Glutamatergic neuron (in vitro differentiated cells): ENCODE data around the gene TMEM109. TPM values are rescaled to one million over a fixed set of nuclear protein-coding genes. Genes with fewer than 3 reads are reported as not detected.

Experiments
- DNase-seq: peaks from one replicate; pipeline ENCODE4 v3.0.0; 2022
- H3K27ac Mint-ChIP-seq: one replicate; pipeline ENCODE4 v1.8.0; 2020; ENCODE audit warnings: mild to moderate bottlenecking, mixed read lengths, inconsistent platforms; ENCODE audit not compliant: unreplicated experiment
- H3K27me3 Mint-ChIP-seq: one replicate; pipeline ENCODE4 v1.8.0; 2020; ENCODE audit warnings: mild to moderate bottlenecking, moderate library complexity, mixed read lengths, inconsistent platforms; ENCODE audit not compliant: unreplicated experiment
- H3K36me3 Mint-ChIP-seq: one replicate; pipeline ENCODE4 v1.8.0; 2020; ENCODE audit warnings: mild to moderate bottlenecking, mixed read lengths, inconsistent platforms; ENCODE audit not compliant: unreplicated experiment
- H3K4me1 Mint-ChIP-seq: one replicate; pipeline ENCODE4 v1.8.0; 2020; ENCODE audit warnings: mild to moderate bottlenecking, low read depth, mixed read lengths, inconsistent platforms; ENCODE audit not compliant: unreplicated experiment
- H3K4me3 Mint-ChIP-seq: one replicate; pipeline ENCODE4 v1.8.0; 2020; ENCODE audit warnings: mild to moderate bottlenecking, mixed read lengths, inconsistent platforms; ENCODE audit not compliant: unreplicated experiment
- H3K9me3 Mint-ChIP-seq: one replicate; pipeline ENCODE4 v1.8.0; 2020; ENCODE audit warnings: mild to moderate bottlenecking, moderate library complexity, mixed read lengths, inconsistent platforms; ENCODE audit not compliant: unreplicated experiment
- total RNA-seq: library from RNA; stranded (reverse); fragmentation: NEBNext Ultra II Directional; extraction: Animal tissue kit (Norgen Biotek cat#: 25700); gene quantifications from one replicate; pipeline ENCODE4 v1.2.1, GENCODE V29; 2021; ENCODE audit not compliant: unreplicated experiment
- TF ChIP-seq, protein P1 (sequence below): fragments of 200-600 bp; sonication (generic); IDR thresholded peaks from one replicate; pipeline ENCODE4 v1.5.0; 2021; ENCODE audit not compliant: partially characterized antibody, unreplicated experiment

Gene TMEM109
- total RNA-seq, 1 donor from 2014 or later: 4.0 TPM

DNA sequence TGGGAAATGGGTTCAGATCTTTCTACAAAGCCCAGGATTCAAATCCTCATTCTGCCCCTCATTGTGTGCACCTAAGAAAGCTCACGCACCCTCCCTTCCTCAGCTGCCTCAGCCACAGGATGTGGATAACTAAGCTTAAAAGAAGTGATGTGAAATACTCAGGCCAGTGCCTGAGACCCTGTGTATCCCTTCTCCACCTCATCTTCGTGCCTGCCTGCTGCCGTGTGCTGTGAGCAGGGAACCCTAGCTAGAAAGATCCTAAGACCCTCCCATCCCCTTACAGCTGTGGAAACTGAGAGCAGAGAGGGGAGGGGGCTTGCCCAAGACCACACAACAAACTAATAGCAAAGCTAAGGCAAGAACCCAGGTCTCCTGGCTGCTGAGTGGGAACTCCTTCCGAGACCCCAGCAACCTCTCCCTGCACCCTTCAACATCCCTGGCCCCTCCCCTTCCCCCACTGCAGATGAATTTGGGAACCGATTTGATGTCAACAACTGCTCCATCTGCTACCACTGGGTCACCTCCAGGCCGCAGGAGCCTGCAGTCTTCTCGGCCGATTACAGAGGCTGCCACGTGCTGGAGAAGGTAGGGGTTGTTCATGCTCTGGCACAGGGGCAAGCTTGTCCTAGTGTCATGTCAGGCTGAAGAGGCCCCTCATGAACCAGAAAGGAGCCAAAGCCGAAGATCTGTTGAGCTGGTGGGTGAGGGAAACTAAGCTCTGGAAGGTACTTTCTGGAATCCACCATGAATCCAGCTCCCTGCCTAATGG is 45.1 kb upstream of the TMEM109 start:
- TF ChIP-seq, protein P1, sequence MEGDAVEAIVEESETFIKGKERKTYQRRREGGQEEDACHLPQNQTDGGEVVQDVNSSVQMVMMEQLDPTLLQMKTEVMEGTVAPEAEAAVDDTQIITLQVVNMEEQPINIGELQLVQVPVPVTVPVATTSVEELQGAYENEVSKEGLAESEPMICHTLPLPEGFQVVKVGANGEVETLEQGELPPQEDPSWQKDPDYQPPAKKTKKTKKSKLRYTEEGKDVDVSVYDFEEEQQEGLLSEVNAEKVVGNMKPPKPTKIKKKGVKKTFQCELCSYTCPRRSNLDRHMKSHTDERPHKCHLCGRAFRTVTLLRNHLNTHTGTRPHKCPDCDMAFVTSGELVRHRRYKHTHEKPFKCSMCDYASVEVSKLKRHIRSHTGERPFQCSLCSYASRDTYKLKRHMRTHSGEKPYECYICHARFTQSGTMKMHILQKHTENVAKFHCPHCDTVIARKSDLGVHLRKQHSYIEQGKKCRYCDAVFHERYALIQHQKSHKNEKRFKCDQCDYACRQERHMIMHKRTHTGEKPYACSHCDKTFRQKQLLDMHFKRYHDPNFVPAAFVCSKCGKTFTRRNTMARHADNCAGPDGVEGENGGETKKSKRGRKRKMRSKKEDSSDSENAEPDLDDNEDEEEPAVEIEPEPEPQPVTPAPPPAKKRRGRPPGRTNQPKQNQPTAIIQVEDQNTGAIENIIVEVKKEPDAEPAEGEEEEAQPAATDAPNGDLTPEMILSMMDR: no peak

DNA sequence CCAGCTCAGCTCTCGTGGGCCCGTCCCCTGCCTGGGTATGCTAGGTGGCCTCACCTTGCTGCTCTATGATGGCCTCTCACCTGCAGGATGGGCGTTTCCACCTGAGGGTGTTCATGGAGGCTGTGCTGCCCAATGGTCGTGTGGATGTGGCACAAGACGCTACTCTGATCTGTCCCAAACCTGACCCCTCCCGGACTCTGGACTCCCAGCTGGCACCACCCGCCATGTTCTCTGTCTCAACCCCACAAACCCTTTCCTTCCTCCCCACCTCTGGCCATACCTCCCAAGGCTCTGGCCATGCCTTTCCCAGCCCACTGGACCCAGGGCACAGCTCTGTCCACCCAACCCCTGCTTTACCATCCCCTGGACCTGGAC is 44.5 kb upstream of the TMEM109 start:
- peaks cover 5% of the 10 kb centered on the region for H3K9me3 Mint-ChIP-seq
- H3K27me3 Mint-ChIP-seq: peaks cover 3% of the 10 kb centered on the region
- H3K27ac Mint-ChIP-seq: no peak overlapping the region
- no peak overlapping the region for H3K4me3 Mint-ChIP-seq
- H3K36me3 Mint-ChIP-seq: no peaks in the 10 kb centered on the region
- peaks cover 12% of the 10 kb centered on the region for H3K4me1 Mint-ChIP-seq
- TF ChIP-seq, protein P1: no peak
- DNase-seq: no peak

More for the DNA sequence above, 45.1 kb upstream of the TMEM109 start:
- Mint-ChIP-seq H3K9me3 (peaks cover 5% of the 10 kb centered on the region), H3K4me3 (no peak overlapping the region), H3K27ac (no peak overlapping the region), H3K27me3 (peaks cover 3% of the 10 kb centered on the region), H3K36me3 (no peaks in the 10 kb centered on the region), H3K4me1 (peaks cover 12% of the 10 kb centered on the region)
- DNase-seq: no peak

DNA sequence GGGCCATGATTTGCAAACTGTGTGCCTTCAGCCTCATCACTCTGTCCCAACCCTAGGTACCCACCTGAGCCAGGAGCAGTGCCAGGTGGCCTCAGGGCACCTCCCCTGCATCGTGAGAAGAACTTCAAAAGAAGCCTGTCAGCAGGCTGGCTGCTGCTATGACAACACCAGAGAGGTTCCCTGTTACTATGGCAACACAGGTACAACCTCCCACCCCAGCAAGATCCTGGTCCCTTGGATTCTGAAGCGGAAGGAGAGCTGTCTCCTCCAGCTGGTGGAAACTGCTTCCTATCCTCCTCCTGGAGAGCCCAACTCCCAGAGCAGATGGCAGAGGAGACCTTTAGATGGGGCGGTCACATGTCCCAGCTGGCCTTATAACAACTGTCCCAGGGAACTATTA is 43.7 kb upstream of the TMEM109 start:
- Mint-ChIP-seq H3K4me3 (no peak overlapping the region), H3K27ac (no peak overlapping the region), H3K36me3 (no peaks in the 10 kb centered on the region), H3K27me3 (peaks cover 3% of the 10 kb centered on the region), H3K4me1 (peaks cover 12% of the 10 kb centered on the region), H3K9me3 (peaks cover 5% of the 10 kb centered on the region)
- TF ChIP-seq, protein P1: no peak
- DNase-seq: no peak

DNA sequence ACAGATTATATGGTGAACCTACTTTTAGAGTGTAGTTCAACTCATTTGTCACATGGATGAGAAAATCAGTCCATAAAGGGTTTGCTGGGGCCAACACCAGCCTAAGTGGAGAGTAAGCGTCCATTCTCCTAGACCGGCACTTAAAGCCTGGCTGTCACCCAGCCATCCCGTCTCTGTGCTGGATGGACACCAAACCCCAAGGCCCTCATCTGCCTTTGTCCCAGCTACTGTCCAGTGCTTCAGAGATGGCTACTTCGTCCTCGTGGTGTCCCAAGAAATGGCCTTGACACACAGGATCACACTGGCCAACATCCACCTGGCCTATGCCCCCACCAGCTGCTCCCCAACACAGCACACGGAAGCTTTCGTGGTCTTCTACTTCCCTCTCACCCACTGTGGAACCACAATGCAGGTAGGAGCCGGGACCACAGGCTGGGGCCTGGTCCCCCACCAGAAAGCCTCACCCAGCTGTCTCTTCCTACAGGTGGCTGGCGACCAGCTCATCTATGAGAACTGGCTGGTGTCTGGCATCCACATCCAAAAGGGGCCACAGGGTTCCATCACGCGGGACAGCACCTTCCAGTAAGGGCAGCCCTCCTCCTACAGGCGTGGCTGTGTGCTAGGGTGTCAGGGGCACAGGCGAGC is 43.1 kb upstream of the TMEM109 start:
- TF ChIP-seq, protein P1: no peak
- Mint-ChIP-seq H3K36me3 (no peaks in the 10 kb centered on the region), H3K27me3 (peaks cover 3% of the 10 kb centered on the region), H3K4me3 (no peak overlapping the region), H3K4me1 (peaks cover 12% of the 10 kb centered on the region), H3K27ac (no peak overlapping the region), H3K9me3 (peaks cover 5% of the 10 kb centered on the region)
- no peak for DNase-seq
